Transverse colon (tissue), 4 donors: ENCODE measurements around the gene GNG10. TPM values are rescaled to one million over a fixed set of nuclear protein-coding genes. Genes with fewer than 3 reads are reported as not detected.

Source experiments
- DNase-seq: peaks from one replicate; pipeline ENCODE4 v3.0.0-alpha.2; 2019
- H3K27ac ChIP-seq, 4 donors: fragments of 200-600 bp; sonication (generic); 2 replicates each; pipeline ENCODE4 v1.5.1; 2016 to 2018; ENCODE audit warnings: inconsistent platforms in 4 of 4
- H3K27me3 ChIP-seq: fragments of 200-600 bp; sonication (generic); 2 replicates; pipeline ENCODE4 v1.5.1; 2017; ENCODE audit warnings: inconsistent platforms
- H3K36me3 ChIP-seq, 4 donors: fragments of 200-600 bp; sonication (generic); 2 replicates each; pipeline ENCODE4 v1.5.1; 2017 to 2019; ENCODE audit warnings: inconsistent platforms in 4 of 4
- H3K4me1 ChIP-seq, 4 donors: fragments of 200-600 bp; sonication (generic); 2 replicates each; pipeline ENCODE4 v1.5.1; 2017 to 2020; ENCODE audit warnings: inconsistent platforms in 4 of 4
- H3K4me3 ChIP-seq, 4 donors: fragments of 200-600 bp; sonication (generic); 1 replicate in 1 of 4; 2 replicates in 3 of 4; pipeline versions ENCODE4 v1.5.1 to v1.6.1; 2017 to 2019; ENCODE audit warnings: inconsistent platforms in 4 of 4
- H3K9me3 ChIP-seq, 2 donors: fragments of 200-600 bp; sonication (generic); 2 replicates each; pipeline ENCODE4 v1.5.1; 2017 to 2019; ENCODE audit warnings: inconsistent platforms in 2 of 2
- CTCF ChIP-seq, 5 experiments: fragments of 200-600 bp in 3 of 5; fragments of 450-650 bp in 2 of 5; sonication (generic) in 3 of 5; IDR thresholded peaks; 1 replicate in 2 of 5; 2 replicates in 3 of 5; pipeline ENCODE4 v1.5.1; 2016 to 2017; ENCODE audit warnings: antibody characterized with exemption in 5 of 5, inconsistent platforms in 3 of 5, mild to moderate bottlenecking in 2 of 5, moderate library complexity in 1 of 5
- EP300 ChIP-seq: sonication (generic); formaldehyde crosslinking; IDR thresholded peaks from one replicate; pipeline ENCODE4 v1.6.1; 2017; ENCODE audit warnings: antibody characterized with exemption, low read depth
- POLR2A ChIP-seq: fragments of 450-650 bp; IDR thresholded peaks from one replicate; pipeline ENCODE4 v1.6.1; 2016; ENCODE audit warnings: antibody characterized with exemption, mild to moderate bottlenecking, moderate library complexity
- POLR2AphosphoS5 ChIP-seq, 3 donors: sonication (generic); formaldehyde crosslinking; IDR thresholded peaks; one replicate each; pipeline ENCODE4 v1.6.1; 2016; ENCODE audit warnings: antibody characterized with exemption in 3 of 3
- WGBS, 2 donors: methylation state at CpG; one replicate each; pipeline ENCODE4 v1.1.5; 2018; ENCODE audit warnings: low coverage in 1 of 2; 5-methylcytosine and 5-hydroxymethylcytosine counted together
- in situ Hi-C, 4 donors: fragments of 200-750 bp; cut with MboI; loops; one replicate each; pipeline versions ENCODE4 v1.15.0 to v1.15.1; 2017; ENCODE audit warnings: low sequenced_read_pairs in 3 of 4, low pct_ligation_motif_present in 1 of 4, low pct_unique_long_range_greater_than_20kb in 1 of 4
- intact Hi-C: fragments of 100-400 bp; cut with DNase I; formaldehyde crosslinking; loops from one replicate; pipeline ENCODE4 v1.15.1; 2023; ENCODE audit warnings: low total_unique reads
- total RNA-seq, 4 donors: library from RNA; depleted of rRNA; stranded (reverse); fragments of >200 nt; gene quantifications; one replicate each; pipeline ENCODE4 v1.1.0, GENCODE V29; 2016

The GNG10 gene
- total RNA-seq, 4 donors from 2014 or later, result 3.7 to 48.7 (median 30.0) TPM

- Histone ChIP-seq H3K27me3 (no peaks in the 10 kb centered on the region), H3K9me3 (no peaks in the 10 kb centered on the region), H3K4me3 (no peak overlapping the region), H3K36me3 (no peaks in the 10 kb centered on the region), H3K4me1 (no peaks in the 10 kb centered on the region), H3K27ac (no peak overlapping the region)
- in situ Hi-C loops, result no loop called here
- TF ChIP-seq POLR2AphosphoS5 (IDR thresholded peaks at IDR 0.05) (no peak), CTCF (IDR thresholded peaks at IDR 0.05) (no peak), POLR2A (no peak), EP300 (no peak)
- intact Hi-C loops, result no loop called here
- DNase-seq, result no peak
- 92 to 94% methylated on average over 2 to 3 of the region's 3 CpGs for WGBS, 2 donors
Observed at GRCh38 chr9:111711548-111711947, 50.1 kb downstream of the GNG10 start.

- no peak for DNase-seq
- Histone ChIP-seq H3K27ac (no peak overlapping the region), H3K4me3 (no peak overlapping the region), H3K9me3 (no peaks in the 10 kb centered on the region), H3K36me3 (no peaks in the 10 kb centered on the region), H3K4me1 (peaks cover 0 to 4% (median 0%) of the 10 kb centered on the region in 4 donors), H3K27me3 (no peaks in the 10 kb centered on the region)
- intact Hi-C loops, result no loop called here
- in situ Hi-C loops, result no loop called here
- TF ChIP-seq POLR2AphosphoS5 (IDR thresholded peaks at IDR 0.05) (no peak), CTCF (IDR thresholded peaks at IDR 0.05) (no peak), POLR2A (no peak), EP300 (no peak)
- WGBS, 2 donors, result 92 to 93% methylated on average over 3 of the region's 3 CpGs
Observed at GRCh38 chr9:111712369-111712768, 51.0 kb downstream of the GNG10 start.

- in situ Hi-C loops, result no loop called here
- Histone ChIP-seq H3K27me3 (no peaks in the 10 kb centered on the region), H3K4me1 (peaks cover 0 to 4% (median 0%) of the 10 kb centered on the region in 4 donors), H3K27ac (no peak overlapping the region), H3K36me3 (no peaks in the 10 kb centered on the region), H3K9me3 (no peaks in the 10 kb centered on the region), H3K4me3 (no peak overlapping the region)
- intact Hi-C loops, result no loop called here
- no peak for DNase-seq
- TF ChIP-seq POLR2A, result no peak
- TF ChIP-seq EP300, result no peak
- TF ChIP-seq POLR2AphosphoS5 (IDR thresholded peaks at IDR 0.05), result no peak
- TF ChIP-seq CTCF (IDR thresholded peaks at IDR 0.05), result no peak
Observed at GRCh38 chr9:111715471-111715870, 54.1 kb downstream of the GNG10 start.

GRCh38 chr9:111719541-111719940, 58.1 kb downstream of the GNG10 start:
- Histone ChIP-seq H3K27ac (no peak overlapping the region), H3K9me3 (no peaks in the 10 kb centered on the region), H3K36me3 (no peaks in the 10 kb centered on the region), H3K4me1 (peaks cover 0 to 4% (median 0%) of the 10 kb centered on the region in 4 donors), H3K27me3 (no peaks in the 10 kb centered on the region), H3K4me3 (no peak overlapping the region)
- no peak for TF ChIP-seq EP300
- no peak for TF ChIP-seq CTCF (IDR thresholded peaks at IDR 0.05)
- no peak for TF ChIP-seq POLR2AphosphoS5 (IDR thresholded peaks at IDR 0.05)
- intact Hi-C loops (no loop called here), in situ Hi-C loops (no loop called here)
- DNase-seq, result no peak
- 91 to 100% methylated on average over 2 of the region's 2 CpGs for WGBS, 2 donors

Other genes with a start within 250 kb of the GNG10 start
- 10 to 100 TPM; 69.2 to 88.8 (median 77.0) TPM for gene ECPAS, start 177.2 kb upstream of the GNG10 start, total RNA-seq
- gene ZNF483, start 136.4 kb upstream of the GNG10 start, total RNA-seq, result 1 to 10 TPM; 2.2 to 4.9 (median 3.4) TPM
- gene PTGR1, start 62.0 kb upstream of the GNG10 start, total RNA-seq, result 10 to 100 TPM in 3 of 4 donors, 1 to 10 TPM in 1; 2.6 to 90.0 (median 51.6) TPM
- gene DNAJC25, start 30.3 kb upstream of the GNG10 start, total RNA-seq, result 10 to 100 TPM; 10.1 to 19.4 (median 15.3) TPM
- gene SHOC1, start 133.3 kb downstream of the GNG10 start, total RNA-seq, result not detected
- 10 to 100 TPM in 3 of 4 donors, 1 to 10 TPM in 1; 3.8 to 62.6 (median 29.9) TPM for gene UGCG, start 235.2 kb downstream of the GNG10 start, total RNA-seq